GM20000 (cell line): Measurements from ENCODE around the gene TMEM80.

Source experiments
- DNase-seq: peaks from one replicate; pipeline ENCODE4 v3.0.0; 2012; ENCODE audit warnings: low spot score
- CTCF ChIP-seq: IDR thresholded peaks from 2 replicates; pipeline ENCODE4 v1.5.1; 2012; ENCODE audit warnings: mild to moderate bottlenecking, control low read depth; ENCODE audit errors: extremely low read depth, missing control alignments

TMEM80 gene

DNA sequence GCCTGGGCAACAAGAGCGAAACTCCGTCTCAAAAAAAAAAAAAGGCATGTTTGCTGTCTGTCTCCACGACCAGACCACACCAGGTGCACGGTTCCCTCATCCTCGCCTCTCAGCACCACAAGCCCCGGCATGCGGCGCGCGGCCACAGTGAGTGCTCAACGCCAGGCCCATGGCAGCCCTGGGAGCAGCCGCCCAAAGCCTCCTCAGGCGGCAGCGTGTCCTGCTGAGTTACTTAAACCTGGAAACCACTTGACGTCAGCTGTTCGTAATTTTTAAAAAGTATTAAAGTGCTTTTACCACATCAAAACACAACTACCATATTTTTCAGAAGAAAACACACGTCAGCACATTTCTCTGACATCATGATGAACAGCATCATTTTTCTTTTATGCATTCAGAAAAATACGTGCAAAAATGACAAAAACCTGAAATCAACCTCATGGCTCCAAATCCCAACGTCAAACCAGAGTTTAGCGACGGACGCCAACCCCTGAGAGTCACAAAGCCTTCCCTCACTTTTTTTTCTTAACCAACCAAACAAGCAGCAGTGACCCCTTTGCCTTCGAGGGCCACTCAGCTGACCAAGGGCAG is 2.7 kb upstream of the TMEM80 start:
- no peak for TF ChIP-seq CTCF
- DNase-seq = no peak

GRCh38 chr11:693415-693831 is 2.2 kb upstream of the TMEM80 start:
- DNase-seq = no peak
- TF ChIP-seq CTCF = no peak

DNA sequence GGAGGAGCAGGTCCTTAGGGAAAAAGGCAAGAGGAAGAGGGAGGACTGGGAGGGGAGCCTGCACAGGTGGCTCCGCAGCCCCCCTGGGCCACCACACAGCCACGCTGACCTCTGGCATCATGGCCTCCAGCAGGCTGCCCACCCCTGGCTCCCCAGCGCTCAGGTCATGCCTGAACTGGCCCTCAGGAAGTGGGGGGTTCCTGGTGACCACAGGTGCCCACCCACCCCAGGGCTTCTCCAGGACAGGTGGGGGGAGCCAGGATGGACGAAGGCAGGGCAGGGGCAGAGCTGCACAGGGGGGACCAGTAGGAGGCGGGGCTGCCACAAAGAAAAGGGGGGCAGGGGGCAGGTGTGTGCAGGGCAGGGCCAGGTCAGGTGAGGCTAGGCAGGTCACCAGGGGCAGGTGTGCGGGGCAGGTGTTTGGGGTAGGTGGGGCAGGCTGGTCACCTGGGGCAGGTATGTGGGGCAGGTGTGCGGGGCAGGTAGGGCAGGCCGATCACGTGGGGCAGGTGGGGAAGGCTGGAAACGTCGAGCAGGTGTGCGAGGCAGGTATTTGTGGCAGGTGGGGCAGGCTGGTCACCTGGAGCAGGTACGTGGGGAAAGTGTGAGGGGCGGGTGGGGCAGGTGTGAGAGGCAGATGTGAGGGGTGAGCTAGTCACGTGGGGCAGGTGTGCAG is 1.6 kb upstream of the TMEM80 start:
- no peak for DNase-seq
- no peak for TF ChIP-seq CTCF

- TF ChIP-seq CTCF = no peak
- DNase-seq = peak; percentile 98
These were observed 891 bp upstream of the TMEM80 start, which contains the start of gene DEAF1 for GRCh38 chr11:694563-695287. DEAF1 (minus strand) TSS chr11:695222; CDS start chr11:695047, 175 bp downstream.

GRCh38 chr11:695288-695537 is 403 bp upstream of the TMEM80 start:
- no peak for TF ChIP-seq CTCF
- DNase-seq = no peak

GRCh38 chr11:696955-697491 is 1.4 kb downstream of the TMEM80 start:
- TF ChIP-seq CTCF = no peak
- DNase-seq = peak; percentile 54

DNA sequence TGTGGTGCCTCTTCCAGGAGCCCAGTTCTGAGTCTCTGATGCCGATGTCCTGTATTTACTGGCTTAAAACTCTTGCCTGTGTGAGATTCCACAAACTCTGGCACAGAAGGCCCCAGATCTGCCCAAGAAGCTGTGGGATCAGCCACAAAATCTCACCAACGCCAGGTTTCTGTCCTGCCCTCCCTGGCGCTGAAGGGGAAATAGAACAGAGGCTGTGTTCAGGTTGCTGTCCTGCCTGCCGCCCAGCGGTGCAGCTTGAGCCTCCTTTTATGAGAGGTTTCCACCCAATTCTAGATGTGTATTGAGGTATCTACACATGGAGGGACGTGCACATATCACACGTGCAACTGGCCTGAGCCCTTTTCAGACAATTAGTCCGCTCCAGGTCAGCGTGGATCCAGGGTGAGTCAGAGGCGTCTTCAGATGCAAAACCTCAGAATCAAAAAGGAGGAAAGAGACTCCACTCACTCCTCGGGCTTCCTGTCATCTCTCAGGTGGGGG is 2.2 kb downstream of the TMEM80 start:
- TF ChIP-seq CTCF = no peak
- no peak for DNase-seq
